ENCODE data around the gene GTF2IRD1. TPM values are rescaled to one million over a fixed set of nuclear protein-coding genes. Genes with fewer than 3 reads are reported as not detected.

Gene GTF2IRD1
- total RNA-seq, 4 donors from 2014 or later, result 28.1 to 41.1 (median 31.0) TPM

DNA sequence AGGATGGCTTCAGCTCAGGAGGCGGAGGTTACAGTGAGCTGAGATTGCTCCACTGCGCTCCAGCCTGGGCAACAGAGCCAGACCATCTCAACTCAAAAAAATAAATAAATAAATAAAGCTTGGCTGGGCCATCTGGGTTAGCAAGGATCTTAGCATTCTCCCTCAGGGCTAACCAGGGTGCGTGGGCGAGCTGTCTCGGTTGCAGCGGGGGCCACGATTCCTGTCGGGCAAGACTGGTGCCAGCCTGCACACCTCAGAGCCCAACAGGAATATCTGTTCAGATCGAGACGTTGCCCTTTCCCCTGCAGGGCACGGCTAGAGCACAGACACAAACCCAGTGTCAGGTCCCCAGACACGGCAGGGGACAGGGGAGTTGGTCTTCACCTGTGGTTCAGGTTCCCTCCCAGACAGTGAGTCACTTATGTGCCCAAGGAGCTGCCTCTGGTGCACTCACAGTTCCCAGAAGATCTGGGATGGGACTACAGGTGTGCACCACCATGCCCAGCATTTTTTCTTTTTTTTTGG lies 128.3 kb downstream of the GTF2IRD1 start:
- H3K27ac ChIP-seq, result peak overlapping the region; percentile 56 to 95 (median 89)
- no peaks in the 10 kb centered on the region for H3K27me3 ChIP-seq
- H3K36me3 ChIP-seq, result no peaks in the 10 kb centered on the region
- H3K4me3 ChIP-seq (replicated peaks in 1 of 3), result no peak overlapping the region
- no peak for TF ChIP-seq POLR2A (IDR thresholded peaks at IDR 0.05)
- TF ChIP-seq, protein P1, sequence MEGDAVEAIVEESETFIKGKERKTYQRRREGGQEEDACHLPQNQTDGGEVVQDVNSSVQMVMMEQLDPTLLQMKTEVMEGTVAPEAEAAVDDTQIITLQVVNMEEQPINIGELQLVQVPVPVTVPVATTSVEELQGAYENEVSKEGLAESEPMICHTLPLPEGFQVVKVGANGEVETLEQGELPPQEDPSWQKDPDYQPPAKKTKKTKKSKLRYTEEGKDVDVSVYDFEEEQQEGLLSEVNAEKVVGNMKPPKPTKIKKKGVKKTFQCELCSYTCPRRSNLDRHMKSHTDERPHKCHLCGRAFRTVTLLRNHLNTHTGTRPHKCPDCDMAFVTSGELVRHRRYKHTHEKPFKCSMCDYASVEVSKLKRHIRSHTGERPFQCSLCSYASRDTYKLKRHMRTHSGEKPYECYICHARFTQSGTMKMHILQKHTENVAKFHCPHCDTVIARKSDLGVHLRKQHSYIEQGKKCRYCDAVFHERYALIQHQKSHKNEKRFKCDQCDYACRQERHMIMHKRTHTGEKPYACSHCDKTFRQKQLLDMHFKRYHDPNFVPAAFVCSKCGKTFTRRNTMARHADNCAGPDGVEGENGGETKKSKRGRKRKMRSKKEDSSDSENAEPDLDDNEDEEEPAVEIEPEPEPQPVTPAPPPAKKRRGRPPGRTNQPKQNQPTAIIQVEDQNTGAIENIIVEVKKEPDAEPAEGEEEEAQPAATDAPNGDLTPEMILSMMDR (IDR thresholded peaks at IDR 0.05), result no peak
- no peak for DNase-seq
- H3K9me3 ChIP-seq, result no peaks in the 10 kb centered on the region
- H3K4me1 ChIP-seq, result peaks cover 39 to 64% of the 10 kb centered on the region in 2 donors
- intact Hi-C loops (cut with DNase I), result no loop called here
- WGBS, 2 donors, result 89 to 95% methylated on average over 9 to 12 of the region's 12 CpGs

DNA sequence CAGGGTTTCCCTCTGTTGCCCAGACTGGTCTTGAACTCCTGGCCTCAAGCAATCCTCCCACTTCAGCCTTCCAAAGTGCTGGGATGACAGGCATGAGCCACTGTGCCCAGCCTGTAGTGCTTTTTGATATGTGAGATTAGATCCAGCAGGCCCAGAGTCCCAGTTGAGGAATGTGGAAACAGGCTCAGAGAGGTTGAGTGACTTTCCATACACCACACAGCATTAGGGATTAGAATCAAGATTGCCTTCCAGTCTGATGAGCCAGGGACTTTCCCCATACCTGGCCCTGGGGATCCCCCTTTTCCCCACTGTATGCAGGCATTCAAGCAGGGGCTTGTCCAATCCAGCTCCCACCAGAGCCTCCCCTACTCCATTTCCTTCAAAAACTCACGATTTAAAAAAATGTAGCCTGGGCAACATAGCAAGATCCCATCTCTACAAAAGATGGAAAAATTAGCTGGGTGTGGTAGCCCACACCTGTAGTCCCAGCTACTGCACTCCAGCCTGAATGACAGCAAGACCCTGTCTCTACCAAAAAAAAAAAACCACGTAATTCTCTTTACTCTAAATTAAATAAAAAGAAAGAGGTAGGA lies 128.8 kb downstream of the GTF2IRD1 start:
- 89 to 91% methylated on average over 2 of the region's 2 CpGs for WGBS, 2 donors
- H3K4me3 ChIP-seq (replicated peaks in 1 of 3), result no peak overlapping the region

DNA sequence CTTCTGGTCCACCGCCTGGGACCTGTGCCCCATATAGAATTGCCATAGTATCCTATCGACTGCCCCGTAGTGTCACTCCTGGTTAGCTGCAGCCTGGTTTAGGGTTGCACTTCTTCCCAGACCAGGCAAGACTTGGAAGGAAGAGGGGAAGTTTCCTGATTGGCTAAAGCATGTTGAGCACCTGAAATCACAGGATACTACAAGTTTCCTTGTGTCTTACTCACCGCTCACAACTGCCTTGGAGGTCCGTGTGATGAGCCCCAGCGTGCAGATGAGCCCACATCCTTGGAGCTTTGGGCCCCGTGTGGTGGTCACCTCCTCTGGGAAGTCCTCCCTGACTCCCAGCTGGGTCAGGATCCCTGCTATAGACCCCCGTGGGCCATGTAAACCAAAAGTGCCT lies 129.9 kb downstream of the GTF2IRD1 start:
- WGBS, 2 donors, result 90 to 92% methylated on average over 6 to 8 of the region's 8 CpGs
- Histone ChIP-seq H3K27ac (peak overlapping the region in 2 of 3 donors; percentile 89 to 95), H3K27me3 (no peaks in the 10 kb centered on the region), H3K9me3 (no peaks in the 10 kb centered on the region), H3K4me1 (peaks cover 46 to 71% of the 10 kb centered on the region in 2 donors), H3K4me3 (replicated peaks in 1 of 3) (no peak overlapping the region), H3K36me3 (no peaks in the 10 kb centered on the region)
- intact Hi-C loops (cut with DNase I), result no loop called here
- no peak for TF ChIP-seq POLR2A (IDR thresholded peaks at IDR 0.05)
- TF ChIP-seq, protein P1 (IDR thresholded peaks at IDR 0.05), result no peak
- DNase-seq, result no peak

More for the DNA sequence above, 128.8 kb downstream of the GTF2IRD1 start:
- H3K4me1 ChIP-seq, result peaks cover 41 to 70% of the 10 kb centered on the region in 2 donors
- intact Hi-C loops (cut with DNase I), result no loop called here
- H3K27me3 ChIP-seq, result no peaks in the 10 kb centered on the region
- H3K9me3 ChIP-seq, result no peaks in the 10 kb centered on the region
- no peak for DNase-seq
- TF ChIP-seq POLR2A (IDR thresholded peaks at IDR 0.05), result no peak
- TF ChIP-seq, protein P1 (IDR thresholded peaks at IDR 0.05), result no peak
- H3K36me3 ChIP-seq, result no peaks in the 10 kb centered on the region
- H3K27ac ChIP-seq, result peak overlapping the region; percentile 56 to 95 (median 89)

DNA sequence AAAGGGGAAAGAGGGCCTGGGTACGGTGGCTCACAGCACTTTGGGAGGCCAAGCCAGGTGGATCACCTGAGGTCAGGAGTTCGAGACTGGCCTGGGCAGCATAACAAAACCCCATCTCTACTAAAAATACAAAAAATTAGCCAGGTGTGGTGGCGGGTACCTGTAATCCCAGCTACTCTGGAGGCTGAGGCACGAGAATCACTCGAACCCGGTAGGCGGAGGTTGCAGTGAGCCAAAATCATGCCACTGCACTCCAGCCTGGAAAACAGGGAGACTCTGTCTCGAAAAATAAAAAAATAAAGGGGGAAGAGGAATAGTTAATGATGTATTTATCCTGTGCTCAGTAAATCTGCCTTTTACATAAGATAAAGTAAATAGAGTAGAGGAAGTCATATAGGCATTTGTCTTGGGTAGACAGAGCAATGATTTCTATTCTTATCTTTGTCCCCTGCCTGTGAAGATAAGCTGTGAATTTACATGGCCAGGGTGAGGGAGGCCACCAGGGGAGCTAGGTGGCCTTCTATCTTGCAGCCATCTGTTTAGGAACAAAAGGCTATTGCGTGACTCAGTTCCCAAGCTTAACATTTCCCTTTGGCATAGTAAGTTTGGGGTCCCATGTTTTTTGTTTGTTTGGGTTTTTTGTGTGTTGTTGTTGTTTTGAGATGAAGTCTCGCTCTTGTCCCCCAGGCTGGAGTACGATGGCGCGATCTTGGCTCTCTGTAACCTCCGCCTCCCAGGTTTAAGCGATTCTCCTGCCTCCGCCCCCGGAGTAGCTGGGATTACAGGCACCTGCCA lies 130.7 kb downstream of the GTF2IRD1 start:
- Histone ChIP-seq H3K27ac (peak overlapping the region in 2 of 3 donors; percentile 89 to 95), H3K4me1 (peaks cover 47 to 70% of the 10 kb centered on the region in 2 donors), H3K27me3 (no peaks in the 10 kb centered on the region), H3K36me3 (no peaks in the 10 kb centered on the region), H3K9me3 (no peaks in the 10 kb centered on the region), H3K4me3 (replicated peaks in 1 of 3) (no peak overlapping the region)
- TF ChIP-seq POLR2A (IDR thresholded peaks at IDR 0.05), result no peak
- TF ChIP-seq, protein P1 (IDR thresholded peaks at IDR 0.05), result no peak
- whole genome bisulfite sequencing, 2 donors, result 95% methylated on average over 17 of the region's 17 CpGs
- intact Hi-C loops (cut with DNase I), result no loop called here
- DNase-seq, result no peak

GRCh38 chr7:74585844-74586243 lies 132.1 kb downstream of the GTF2IRD1 start:
- peaks cover 44 to 57% of the 10 kb centered on the region in 2 donors for H3K4me1 ChIP-seq
- no peak for DNase-seq
- no peaks in the 10 kb centered on the region for H3K9me3 ChIP-seq
- no peaks in the 10 kb centered on the region for H3K27me3 ChIP-seq
- no peaks in the 10 kb centered on the region for H3K36me3 ChIP-seq
- H3K4me3 ChIP-seq (replicated peaks in 1 of 3), result no peak overlapping the region
- H3K27ac ChIP-seq, result peak overlapping the region; percentile 89 to 95 (median 91)
- intact Hi-C loops (cut with DNase I), result loop anchor here (5.0 kb wide), 1 partner anchor 36 kb away; no protein-coding TSS in a partner anchor
- TF ChIP-seq POLR2A (IDR thresholded peaks at IDR 0.05), result no peak
- TF ChIP-seq, protein P1 (IDR thresholded peaks at IDR 0.05), result no peak
